Activated CD8-positive, alpha-beta memory T cell treated with anti-CD3 and anti-CD28 coated beads, Interleukin-2, amount 50 U/mL, for 24 hours (primary cell): ENCODE measurements around the gene ENOX2.
"Not testable (repeated sequence)": the region's sequence is repeated elsewhere in the genome, so short reads cannot be mapped to it uniquely, and the experiment has no call there.

Experiments used
- DNase-seq: peaks from one replicate; pipeline ENCODE4 v3.0.0-alpha.2; 2020; ENCODE audit errors: extremely low read depth

The ENOX2 gene

DNA sequence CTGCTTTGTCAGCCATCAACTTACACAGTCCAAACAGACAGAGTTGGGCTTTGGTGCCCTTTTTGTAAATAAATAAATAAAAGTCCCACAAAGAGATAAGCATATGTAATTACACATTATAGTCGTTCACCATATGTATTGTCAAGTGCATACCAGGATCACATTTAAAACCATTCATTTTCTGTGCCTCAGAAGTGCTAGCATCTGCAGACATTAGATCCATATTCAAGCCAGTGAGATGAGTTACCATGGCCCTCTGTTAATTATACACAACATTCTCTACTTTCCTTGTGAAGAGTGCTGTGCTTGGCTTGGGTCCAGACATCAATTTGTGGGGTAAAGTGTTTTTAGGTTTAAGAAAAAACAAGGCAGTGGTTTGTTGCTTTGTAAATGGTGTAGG lies 76.8 kb downstream of the ENOX2 start:
- no peak for DNase-seq

DNA sequence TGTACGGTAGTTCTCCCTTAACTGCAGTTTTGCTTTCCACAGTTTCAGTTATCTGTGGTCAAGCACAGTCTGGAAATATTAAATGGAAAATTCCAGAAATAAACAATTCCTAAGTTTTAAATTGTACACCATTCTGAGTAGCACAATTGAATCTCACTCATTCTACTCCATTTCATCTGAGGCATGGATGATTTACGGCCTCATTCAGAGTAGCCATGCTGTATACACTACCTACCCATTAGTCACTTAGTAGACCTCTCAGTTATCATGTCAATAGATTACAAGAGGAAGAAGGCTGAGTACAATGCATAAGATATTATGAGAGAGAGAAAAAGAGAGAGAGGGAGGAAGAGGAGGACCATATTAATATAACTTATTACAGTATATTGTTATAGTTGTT lies 77.5 kb downstream of the ENOX2 start:
- DNase-seq = no peak

DNA sequence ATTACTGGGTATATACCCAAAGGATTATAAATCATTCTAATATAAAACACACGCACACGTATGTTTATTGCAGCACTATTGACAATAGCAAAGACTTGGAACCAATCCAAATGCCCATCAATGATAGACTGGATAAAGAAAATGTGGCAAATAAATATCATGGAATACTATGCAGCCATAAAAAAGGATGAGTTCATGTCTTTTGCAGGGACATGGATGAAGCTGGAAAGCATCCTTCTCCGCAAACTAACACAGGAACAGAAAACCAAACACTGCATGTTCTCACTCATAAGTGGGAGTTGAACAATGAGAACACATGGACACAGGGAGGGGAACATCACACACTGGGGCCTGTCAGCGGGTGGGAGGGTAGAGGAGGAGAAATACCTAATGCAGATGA lies 83.6 kb downstream of the ENOX2 start:
- not testable (repeated sequence) for DNase-seq

DNA sequence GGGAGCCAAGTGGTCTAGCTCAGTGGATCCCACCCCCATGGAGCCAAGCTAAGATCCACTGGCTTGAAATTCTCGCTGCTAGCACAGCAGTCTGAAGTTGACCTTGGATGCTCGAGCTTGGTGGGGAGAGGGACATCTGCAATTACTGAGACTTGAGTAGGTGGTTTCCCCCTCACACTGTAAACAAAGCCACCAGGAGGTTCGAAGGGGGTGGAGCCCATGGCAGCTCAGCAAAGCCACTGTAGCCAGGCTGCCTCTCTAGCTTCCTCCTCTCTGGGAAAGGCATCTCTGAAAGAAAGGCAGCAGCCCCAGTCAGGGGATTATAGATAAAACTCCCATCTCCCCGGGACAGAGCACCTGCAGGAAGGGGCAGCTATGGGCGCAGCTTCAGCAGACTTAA lies 89.1 kb downstream of the ENOX2 start:
- not testable (repeated sequence) for DNase-seq

DNA sequence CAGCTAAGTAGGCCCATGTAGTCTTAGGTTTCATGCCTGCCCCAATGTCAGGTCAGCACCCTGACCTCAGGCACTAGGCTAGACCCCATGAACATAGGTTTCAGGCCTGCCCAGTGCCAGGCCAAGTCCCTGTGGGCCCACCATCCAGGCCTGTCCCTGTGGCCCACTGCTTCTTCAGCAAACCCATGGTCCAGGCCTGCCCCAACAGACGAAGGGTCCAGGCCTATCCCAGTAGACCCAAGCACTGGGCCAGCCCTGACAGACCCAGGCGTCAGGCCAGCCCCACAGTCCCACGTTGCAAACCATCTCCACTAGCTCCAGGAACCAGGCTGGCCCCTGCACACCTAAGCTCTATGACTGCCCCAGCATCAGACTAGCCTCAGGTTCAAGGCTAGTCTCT lies 92.4 kb downstream of the ENOX2 start:
- DNase-seq = no peak

DNA sequence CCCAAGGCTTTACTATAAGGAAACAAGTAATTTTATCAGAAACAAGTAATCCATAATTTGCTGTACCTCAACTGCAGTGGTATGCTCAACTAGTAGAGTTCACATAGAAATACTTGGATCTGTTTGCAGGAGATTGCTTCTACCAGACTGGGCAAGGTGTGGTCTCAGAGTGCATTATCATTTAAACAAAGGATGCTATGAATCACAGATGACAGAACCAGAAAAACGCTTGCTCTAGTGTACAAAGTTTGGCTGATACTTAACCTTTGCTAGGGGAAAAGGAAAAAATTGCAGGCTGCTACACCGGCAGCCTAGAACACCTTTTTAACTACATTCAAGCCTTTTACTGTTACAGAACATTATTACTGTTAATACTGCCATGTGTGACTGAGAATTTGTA lies 97.1 kb downstream of the ENOX2 start:
- DNase-seq = no peak

DNA sequence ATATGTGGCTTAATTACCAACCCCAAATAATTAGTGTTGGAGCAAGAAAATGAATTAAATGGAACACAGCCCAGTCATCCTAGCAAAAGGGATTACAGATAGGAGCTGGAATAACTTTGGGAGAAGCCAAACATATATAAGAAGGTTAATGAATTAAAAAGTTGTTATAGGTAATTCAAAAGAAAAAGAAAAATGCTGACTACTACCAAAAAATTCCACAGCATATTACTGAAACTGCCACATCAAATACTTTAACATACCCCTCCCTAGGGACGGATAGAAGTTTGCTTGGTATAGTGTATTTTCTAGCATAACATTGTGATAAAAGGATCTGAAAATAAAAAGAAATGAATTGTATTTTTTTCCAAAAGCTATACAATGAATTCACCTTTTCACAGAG lies 99.5 kb downstream of the ENOX2 start:
- DNase-seq = no peak

DNA sequence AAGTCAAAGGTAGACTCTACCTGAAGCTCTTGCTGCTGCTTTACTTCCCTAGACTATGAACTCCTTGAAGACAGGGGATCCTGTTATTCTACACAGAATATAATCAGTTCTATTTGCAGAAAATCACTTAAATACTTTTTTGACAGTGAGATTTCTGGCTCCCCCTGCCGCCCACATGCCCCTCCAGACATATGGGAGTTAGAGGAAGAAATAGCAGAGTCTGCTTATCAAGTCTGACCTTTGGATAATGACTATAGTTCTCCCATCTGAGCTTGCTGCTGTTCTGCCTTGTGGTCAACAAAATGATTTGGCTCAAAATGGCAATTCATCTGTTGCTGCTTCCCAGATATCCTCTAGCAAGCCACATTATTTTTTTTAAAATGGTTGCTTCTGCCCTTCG lies 101.1 kb downstream of the ENOX2 start:
- DNase-seq = no peak

DNA sequence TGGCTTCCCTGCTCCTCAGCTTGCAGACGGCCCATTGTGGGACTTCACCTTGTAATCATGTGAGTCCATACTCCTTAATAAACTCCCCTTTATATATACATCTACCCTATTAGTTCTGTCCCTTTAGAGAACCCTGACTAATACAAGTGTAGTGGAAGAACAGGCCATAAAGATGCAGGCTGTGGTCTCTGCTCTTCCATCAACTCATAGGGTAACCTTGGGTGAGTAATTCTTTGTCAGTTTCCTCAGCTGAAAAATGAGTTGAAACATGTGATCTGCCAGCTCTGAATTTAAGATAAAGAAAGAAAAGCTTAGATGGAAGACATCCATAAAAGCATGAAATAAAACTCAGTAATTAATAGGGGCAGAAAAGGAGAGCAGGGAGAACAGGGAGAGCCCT lies 103.6 kb downstream of the ENOX2 start:
- no peak for DNase-seq

DNA sequence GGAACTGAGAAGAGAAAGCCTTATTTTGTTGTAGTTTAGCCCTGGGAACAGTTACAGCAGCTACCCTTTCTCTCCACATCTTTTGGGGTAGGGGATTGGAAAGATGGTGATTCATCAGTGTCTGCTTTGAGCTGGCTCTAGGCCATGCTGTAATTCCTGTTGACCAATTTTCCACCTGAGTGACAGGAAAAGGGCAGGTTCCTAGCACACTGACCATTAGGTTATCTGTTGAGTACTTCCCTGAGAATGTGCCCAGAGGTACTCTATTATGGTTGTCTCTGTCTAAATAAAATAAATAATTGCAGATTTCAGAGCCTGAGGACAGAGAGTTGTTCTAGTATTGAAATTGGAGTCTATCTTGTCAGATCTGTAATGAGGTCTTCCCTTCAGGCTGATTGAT lies 109.0 kb downstream of the ENOX2 start:
- DNase-seq = no peak

DNA sequence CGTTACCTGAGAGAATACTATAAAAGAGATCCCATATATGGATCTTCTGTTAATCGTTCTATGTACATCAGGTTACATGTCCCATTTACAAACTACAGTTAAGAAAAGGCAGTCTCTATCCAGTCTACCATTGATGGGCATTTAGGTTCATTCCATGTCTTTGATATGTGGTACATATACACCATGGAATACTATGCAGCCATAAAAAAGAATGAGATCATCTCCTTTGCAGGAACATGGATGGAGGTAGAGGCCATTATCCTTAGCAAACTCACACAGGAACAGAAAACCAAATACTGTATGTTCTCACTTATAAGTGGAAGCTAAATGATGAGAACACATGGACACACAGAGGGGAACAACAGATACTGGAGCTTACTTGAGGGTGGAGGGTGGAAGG lies 111.1 kb downstream of the ENOX2 start:
- not testable (repeated sequence) for DNase-seq

DNA sequence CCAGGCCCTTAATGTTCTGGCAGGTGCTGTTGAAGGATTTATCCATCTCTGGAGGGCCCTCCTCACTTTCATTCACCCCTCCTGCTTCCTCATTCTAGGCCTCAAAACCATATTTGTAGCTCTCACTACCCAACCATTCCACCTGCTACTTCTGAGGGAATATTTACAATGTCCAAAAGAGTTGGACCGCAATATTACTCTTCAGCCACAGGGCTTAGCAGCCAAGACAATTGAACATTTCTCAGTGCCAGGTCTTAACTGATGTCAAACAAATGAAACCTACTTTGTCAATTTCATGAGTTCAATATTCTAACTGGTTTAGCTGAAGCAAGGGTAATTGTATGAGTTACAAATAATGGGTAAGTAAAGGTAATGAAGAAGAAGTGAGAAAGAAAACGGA lies 113.2 kb downstream of the ENOX2 start:
- no peak for DNase-seq

DNA sequence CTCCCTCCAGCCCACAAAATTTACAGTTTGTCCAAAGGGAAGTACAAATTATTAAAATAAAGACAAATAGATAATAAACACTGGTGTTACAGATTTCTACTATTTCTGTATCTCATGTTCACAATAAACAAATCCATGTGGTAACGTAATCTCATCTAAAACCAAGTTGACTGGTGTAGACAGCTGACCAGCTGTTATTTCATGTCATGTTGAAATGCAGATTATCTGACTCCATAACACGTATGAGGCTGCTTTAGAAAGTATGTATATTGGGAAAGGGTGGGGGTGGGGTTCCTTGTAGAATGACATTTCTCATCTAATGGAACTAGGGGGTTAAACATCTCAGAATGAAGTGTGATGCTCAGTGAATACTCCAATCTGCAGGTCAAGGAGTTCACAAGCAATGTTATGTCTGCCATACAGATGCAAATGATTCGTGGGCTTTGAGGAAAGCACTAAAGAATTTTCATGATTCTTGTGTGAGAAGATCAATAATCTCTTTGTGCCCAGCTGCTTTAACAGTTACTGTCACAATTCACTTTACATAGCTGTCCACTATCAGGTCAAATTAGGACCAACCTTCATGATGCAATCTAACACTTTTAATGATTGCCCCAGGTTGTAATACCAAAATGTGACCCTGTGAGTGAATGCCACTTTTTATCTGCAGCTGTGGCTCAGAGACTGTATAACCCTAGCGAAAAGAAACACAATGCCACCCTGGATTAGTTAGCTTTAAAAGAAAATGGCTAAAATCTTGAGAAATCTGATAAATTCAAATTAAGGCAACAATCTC lies 114.0 kb downstream of the ENOX2 start:
- DNase-seq = no peak

DNA sequence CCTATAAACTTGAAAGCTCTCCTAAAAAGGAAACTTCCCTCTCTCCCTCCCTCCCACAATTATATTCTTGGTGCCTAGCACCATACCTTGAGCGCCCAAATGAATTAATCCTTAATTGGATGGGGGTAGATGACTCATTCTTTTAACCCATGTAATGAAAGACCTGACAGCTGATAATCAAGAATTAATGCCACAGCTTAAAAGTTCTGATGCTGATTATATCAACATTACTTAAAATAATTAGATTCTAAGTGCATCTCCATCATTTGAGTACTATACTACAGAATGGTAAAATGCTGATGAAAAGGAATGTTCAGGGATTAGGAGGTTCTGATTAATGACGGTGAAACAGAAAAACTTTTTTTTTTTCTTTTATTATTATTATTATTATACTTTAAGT lies 117.0 kb downstream of the ENOX2 start:
- DNase-seq = no peak

DNA sequence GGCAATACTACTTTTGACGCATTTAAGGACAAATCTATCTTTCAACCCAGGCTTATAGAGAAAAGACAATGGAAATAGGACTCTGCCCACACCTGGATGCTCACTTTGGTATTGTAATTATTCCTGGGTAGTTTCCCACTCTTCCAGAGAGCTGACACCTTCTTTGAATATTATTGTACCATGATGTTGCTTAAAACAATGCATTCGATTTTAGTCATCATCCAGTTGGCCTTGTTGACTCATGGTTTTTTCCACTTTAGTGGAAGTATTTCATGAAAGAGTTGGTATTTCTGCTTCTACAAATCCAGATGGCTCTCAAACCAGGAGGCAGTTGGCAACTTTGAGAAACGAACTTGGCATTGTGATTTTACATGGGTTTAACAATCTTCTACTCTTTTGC lies 124.2 kb downstream of the ENOX2 start:
- no peak for DNase-seq

DNA sequence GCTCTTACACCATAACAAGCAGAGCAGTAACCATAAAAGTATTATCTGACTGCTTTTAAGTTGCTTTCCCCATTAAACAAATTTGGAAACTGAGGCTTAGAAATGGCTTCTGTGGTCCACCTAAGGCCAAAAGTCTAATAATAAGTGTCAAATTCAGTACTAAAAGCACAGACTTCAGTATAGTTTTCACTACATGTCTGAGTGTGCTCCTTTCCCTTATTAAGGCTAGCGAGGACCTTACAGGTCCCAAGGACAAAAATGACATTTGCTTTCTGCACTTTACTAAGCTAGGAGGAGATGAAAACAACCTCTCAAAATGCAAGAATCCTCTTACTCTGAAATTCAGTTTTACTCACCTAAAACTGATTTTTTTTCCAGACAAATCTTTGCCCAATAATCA lies 127.2 kb downstream of the ENOX2 start:
- no peak for DNase-seq

DNA sequence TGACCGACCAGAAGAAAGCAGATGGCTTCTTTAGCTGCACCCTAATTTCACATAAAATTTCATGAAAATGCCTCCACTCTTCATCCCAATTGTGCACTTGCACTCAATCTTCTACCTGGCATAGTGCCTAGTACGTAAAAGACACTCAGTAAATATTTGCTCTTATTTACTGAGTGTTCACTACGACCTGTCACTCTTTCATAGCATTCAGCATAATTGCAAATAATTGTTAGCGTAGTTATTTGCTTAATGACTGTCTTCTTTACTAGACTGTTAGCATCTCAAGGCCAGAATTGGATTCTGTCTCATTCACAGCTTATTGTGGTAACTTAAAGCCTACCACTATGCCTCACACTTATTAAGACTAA lies 130.2 kb downstream of the ENOX2 start:
- no peak for DNase-seq

DNA sequence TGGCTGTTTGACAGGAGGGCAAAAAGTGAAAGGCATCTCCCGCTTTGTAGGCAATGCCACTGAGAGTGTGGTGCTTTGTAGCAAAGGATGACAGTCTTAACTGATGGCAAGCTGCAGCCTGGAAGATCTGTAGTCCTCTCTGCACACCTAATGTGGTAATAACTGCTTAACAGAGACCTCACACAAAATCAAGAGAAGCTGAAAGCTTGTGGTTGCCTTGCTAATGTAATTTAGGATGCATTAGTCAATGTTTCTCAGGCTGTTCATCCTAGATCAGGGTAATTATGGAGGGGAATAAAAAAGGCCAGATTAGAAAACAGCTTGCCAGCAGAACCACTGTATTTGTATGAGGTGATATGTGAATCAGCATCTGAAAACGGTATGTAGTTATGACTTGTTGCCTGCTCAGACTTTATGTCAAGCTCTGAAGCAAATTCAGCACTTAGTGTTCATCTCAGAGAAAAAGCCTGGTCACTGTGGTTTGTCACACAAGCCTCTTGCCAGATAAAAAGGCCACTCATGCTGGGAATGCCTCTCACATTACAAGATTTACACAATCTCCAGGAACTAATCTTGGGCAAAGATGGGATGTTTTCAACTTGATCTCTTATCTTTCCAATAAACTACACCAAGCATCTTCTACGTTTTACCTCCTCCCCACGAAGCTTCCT lies 130.8 kb downstream of the ENOX2 start:
- DNase-seq = no peak

DNA sequence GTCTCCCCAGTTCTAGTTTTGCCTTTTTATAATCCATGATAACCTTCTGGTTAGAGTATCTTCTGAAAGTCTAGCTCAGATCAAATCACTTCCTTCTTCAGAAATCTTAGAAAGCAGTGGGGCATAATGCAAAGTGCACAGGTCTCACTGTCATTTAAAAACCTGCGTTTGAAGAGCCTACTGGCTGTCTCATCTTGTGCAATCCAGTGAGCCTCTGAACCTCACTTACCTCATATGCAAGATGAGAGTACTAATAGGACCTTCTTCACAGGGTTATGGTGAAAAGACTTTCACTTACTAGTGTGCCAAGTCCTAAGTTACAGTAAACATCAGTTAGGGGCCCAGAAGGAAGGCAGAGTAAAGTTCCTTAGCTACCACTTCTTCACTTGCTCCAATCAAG lies 131.4 kb downstream of the ENOX2 start:
- no peak for DNase-seq

DNA sequence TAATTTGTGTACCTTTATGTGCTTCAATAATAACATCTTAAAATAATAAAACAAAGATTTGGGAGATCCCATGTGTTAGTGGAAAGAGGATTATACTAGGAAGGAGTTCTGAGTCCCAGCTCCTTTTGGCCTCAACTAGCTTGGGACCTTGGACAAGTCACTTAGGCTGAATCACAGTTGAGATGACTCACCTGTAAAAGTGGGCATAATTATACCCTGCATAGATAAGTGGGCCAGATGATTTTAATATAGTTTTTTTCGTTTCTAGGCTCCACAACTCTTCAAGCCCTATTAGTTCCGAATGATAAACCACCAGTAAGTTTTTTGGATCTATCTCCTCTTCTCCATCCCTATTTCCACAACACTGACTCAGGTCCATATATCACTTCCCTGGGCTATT lies 131.8 kb downstream of the ENOX2 start:
- DNase-seq = no peak

DNA sequence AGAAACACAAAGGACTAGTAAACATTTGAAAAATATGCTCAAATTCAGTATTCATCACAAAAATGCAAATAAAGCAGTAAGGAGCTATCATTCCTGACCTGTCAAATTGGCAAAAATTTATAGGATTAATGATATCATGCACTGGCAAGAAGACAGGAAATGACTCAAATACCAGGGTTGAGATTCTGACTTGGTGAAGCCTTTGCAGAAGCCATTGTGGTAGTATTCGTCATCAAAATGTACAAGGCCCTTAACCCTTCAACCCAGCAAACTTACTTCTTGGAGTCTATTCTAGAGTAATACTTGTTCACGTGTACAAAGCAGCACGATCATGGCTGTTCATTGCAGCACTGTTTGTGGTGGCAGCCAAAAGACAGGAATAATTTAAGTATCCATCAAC lies 132.4 kb downstream of the ENOX2 start:
- no peak for DNase-seq

DNA sequence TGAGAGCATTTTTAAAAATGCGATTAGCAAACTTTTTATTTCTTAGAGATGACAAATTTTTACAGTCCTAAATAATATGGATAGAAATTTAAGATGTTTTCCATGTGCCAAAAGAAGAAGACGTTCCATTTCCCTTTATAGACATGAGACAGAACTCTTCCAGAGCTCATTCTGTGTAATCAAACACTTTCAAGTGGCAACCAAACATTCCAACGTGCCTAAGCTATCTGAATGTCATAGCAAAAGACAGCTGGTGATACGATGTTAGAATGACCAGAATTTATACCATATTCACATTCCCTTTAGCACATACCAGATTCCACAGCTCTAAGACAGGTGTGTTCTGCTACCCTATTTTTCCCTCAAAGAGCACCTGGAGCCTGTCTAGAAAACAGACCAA lies 133.2 kb downstream of the ENOX2 start:
- no peak for DNase-seq

DNA sequence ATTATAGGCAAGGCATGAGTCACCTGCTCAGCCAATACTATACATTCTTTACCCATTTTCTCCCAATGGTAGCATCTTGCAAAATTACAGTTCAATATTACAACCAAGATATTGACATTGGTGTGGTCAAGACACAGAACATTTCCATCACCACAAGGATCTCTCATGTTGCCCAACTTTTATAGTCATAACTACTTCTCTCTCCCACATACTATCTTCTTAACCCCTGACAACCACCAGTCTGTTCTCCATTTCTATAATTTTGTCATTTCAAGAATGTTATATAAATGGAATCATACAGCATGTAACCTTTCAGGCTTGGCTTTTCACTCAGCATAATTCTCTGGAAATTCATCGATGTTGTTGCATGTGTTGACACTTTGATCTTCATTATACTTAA lies 144.9 kb downstream of the ENOX2 start:
- no peak for DNase-seq

DNA sequence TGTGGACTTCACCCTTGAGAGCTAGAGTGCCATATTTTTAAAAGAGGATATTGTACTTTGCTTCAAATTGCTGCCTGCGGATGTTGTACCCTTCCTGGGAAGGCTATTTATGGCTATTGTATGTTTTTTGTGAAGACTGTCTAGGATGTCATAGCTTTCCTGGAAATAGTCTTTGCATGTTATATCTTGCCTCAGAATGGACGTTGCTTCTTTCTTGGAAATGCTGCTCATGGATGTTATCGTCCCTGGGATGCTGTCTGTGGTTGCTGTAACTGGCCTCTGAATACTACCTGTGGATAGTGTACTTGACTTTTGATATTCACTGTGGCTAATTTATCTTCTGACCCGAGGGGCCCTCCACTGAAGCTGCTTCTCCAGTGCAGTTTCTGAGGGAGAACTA lies 146.8 kb downstream of the ENOX2 start:
- no peak for DNase-seq
